ENCODE measurements around the gene C11orf21. TPM values are rescaled to one million over a fixed set of nuclear protein-coding genes. Genes with fewer than 3 reads are reported as not detected.

C11orf21 gene
- total and polyA plus RNA-seq, 9 of the 15 experiments (the other 6 are each of a cell fraction or from before 2014, with no cell fraction given) = 0.10 to 2.6 (median 2.0) TPM

- TF ChIP-seq, protein P1, sequence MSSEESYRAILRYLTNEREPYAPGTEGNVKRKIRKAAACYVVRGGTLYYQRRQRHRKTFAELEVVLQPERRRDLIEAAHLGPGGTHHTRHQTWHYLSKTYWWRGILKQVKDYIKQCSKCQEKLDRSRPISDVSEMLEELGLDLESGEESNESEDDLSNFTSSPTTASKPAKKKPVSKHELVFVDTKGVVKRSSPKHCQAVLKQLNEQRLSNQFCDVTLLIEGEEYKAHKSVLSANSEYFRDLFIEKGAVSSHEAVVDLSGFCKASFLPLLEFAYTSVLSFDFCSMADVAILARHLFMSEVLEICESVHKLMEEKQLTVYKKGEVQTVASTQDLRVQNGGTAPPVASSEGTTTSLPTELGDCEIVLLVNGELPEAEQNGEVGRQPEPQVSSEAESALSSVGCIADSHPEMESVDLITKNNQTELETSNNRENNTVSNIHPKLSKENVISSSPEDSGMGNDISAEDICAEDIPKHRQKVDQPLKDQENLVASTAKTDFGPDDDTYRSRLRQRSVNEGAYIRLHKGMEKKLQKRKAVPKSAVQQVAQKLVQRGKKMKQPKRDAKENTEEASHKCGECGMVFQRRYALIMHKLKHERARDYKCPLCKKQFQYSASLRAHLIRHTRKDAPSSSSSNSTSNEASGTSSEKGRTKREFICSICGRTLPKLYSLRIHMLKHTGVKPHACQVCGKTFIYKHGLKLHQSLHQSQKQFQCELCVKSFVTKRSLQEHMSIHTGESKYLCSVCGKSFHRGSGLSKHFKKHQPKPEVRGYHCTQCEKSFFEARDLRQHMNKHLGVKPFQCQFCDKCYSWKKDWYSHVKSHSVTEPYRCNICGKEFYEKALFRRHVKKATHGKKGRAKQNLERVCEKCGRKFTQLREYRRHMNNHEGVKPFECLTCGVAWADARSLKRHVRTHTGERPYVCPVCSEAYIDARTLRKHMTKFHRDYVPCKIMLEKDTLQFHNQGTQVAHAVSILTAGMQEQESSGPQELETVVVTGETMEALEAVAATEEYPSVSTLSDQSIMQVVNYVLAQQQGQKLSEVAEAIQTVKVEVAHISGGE (CRISPR knock-in tag; IDR thresholded peaks at IDR 0.05) = peak in 1 of 3 experiments; percentile 61; a peak in 1 of 6 replicates
- TF ChIP-seq SPI1 (IDR thresholded peaks at IDR 0.05; ENCODE audit: borderline replicate concordance, low read depth, low read length) (0 out of 2 replicates have a peak, but pooled peaks have one; percentile 4), TEAD4 (IDR thresholded peaks at IDR 0.05; ENCODE audit: low read length) (peak; percentile 47; the same call in 1 of the 2 replicates), TEAD4 (CRISPR knock-in tag; IDR thresholded peaks at IDR 0.05; ENCODE audit: borderline replicate concordance) (no peak), ZNF436 (CRISPR knock-in tag; IDR thresholded peaks at IDR 0.05) (no peak), BCOR (IDR thresholded peaks at IDR 0.05) (peak; percentile 38; the same call in 1 of the 2 replicates)
These were observed at the start of gene C11orf21, which contains the start of gene TSPAN32 (continued) for GRCh38 chr11:2301631-2302305.

- WGBS (ENCODE audit: insufficient coverage, low coverage, missing lambda C conversion rate) = 0% methylated on average over 1 of the region's 1 CpG
- intact Hi-C loops (cut with micrococcal nuclease) = no loop called here
- Histone ChIP-seq H3K4me3 (no peak overlapping the region), H3K9ac (ENCODE audit: insufficient read depth in 1 of 2, low read depth in 2 of 2, low read length in 2 of 2) (no peak overlapping the region), H3K9me3 (replicated peaks; ENCODE audit: control insufficient read depth, insufficient read depth, low read depth, low read length) (no peaks in the 10 kb centered on the region), H3K79me2 (ENCODE audit: control insufficient read depth, insufficient read depth, low read length) (no peaks in the 10 kb centered on the region), H4K20me1 (replicated peaks; ENCODE audit: control insufficient read depth, insufficient read depth, low read length) (no peaks in the 10 kb centered on the region), H2AFZ (ENCODE audit: low read depth, low read length) (no peak overlapping the region), H3K4me1 (replicated peaks in 1 of 2; ENCODE audit: control insufficient read depth in 2 of 2, insufficient read depth in 2 of 2, low read length in 2 of 2) (no peaks in the 10 kb centered on the region), H3K9me1 (ENCODE audit: control insufficient read depth, insufficient read depth, low read length) (no peaks in the 10 kb centered on the region), H3K4me2 (ENCODE audit: insufficient read depth, low read length) (no peak overlapping the region), H3K27ac (ENCODE audit: extremely low read depth, low read depth, low read length) (no peak overlapping the region), H3K27me3 (ENCODE audit: control insufficient read depth in 2 of 2, insufficient read depth in 2 of 2, low read length in 2 of 2) (peaks cover 19 to 44% of the 10 kb centered on the region in 2 experiments; a peak in 3 of 5 replicates), H3K36me3 (ENCODE audit: control insufficient read depth, insufficient read depth, low read length) (no peaks in the 10 kb centered on the region)
- CTCF ChIA-PET (ENCODE audit: low intra/inter-chr PET ratio) = no interaction called here
- DNase-seq (ENCODE audit: extremely low read depth in 1 of 4, low spot score in 3 of 4) (no peak), FAIRE-seq (no peak), ATAC-seq (no peak)
- in situ Hi-C loops (cut with MboI) = no loop called here
- POLR2A ChIA-PET = no interaction called here
- no TSS peak for BruUV-seq (replicated peaks)
- TF ChIP-seq STAG1 (CRISPR knock-in tag; IDR thresholded peaks at IDR 0.05; ENCODE audit: borderline replicate concordance) (no peak), NR2F6 (CRISPR knock-in tag; IDR thresholded peaks at IDR 0.05) (no peak), SNRNP70 (optimal IDR thresholded peaks at IDR 0.05; ENCODE audit: low read depth, low read length) (no peak), RBBP5 (IDR thresholded peaks at IDR 0.05; ENCODE audit: borderline replicate concordance, insufficient read depth, low read length, poor library complexity, severe bottlenecking) (no peak), XRCC4 (IDR thresholded peaks at IDR 0.05; ENCODE audit: extremely low read depth, insufficient read depth, insufficient read length) (no peak), DLX4 (CRISPR knock-in tag; IDR thresholded peaks at IDR 0.05) (no peak), HBP1 (CRISPR knock-in tag; IDR thresholded peaks at IDR 0.05) (no peak), MEF2A (IDR thresholded peaks at IDR 0.05; ENCODE audit: control insufficient read depth, low read depth, low read length) (no peak), CCNT2 (IDR thresholded peaks at IDR 0.05; ENCODE audit: borderline replicate concordance, extremely low read depth, insufficient read length, low read depth, low read length) (no peak)
These were observed 47.3 kb upstream of the C11orf21 start for GRCh38 chr11:2348986-2349385.

Measured in K562 (cell line).